GM03348 (cell line): ENCODE data around the gene RIN1.
"Not testable (repeated sequence)": the region's sequence is repeated elsewhere in the genome, so short reads cannot be mapped to it uniquely, and the experiment has no call there.

Experiments
- DNase-seq: peaks from one replicate; pipeline ENCODE4 v3.0.0; 2012; ENCODE audit warnings: low spot score

RIN1 gene

GRCh38 chr11:66360406-66361073 is 24.3 kb upstream of the RIN1 start:
- no peak for DNase-seq

- DNase-seq = no peak
Measured at GRCh38 chr11:66359662-66360087, 23.4 kb upstream of the RIN1 start.

GRCh38 chr11:66350560-66351235 is 14.5 kb upstream of the RIN1 start:
- DNase-seq = not testable (repeated sequence)

GRCh38 chr11:66349084-66349386 is 12.8 kb upstream of the RIN1 start:
- DNase-seq = no peak

- peak; percentile 92 for DNase-seq
Measured at GRCh38 chr11:66347425-66348276, 11.4 kb upstream of the RIN1 start, which contains the start of gene B4GAT1. B4GAT1 (minus strand) TSS chr11:66347629; CDS start chr11:66347545, 84 bp downstream.

- DNase-seq = no peak
Measured at GRCh38 chr11:66346476-66347424, 10.5 kb upstream of the RIN1 start.

GRCh38 chr11:66345316-66345649 is 9.0 kb upstream of the RIN1 start:
- no peak for DNase-seq

- DNase-seq = peak; percentile 95
Measured at GRCh38 chr11:66344550-66345315, 8.5 kb upstream of the RIN1 start, which contains the start of gene BRMS1. BRMS1 (minus strand) TSS chr11:66345104; CDS start chr11:66342234, 2,870 bp downstream.

- no peak for DNase-seq
Measured at GRCh38 chr11:66343176-66343575, 6.9 kb upstream of the RIN1 start.

- DNase-seq = no peak
Measured at GRCh38 chr11:66341502-66342126, 5.4 kb upstream of the RIN1 start.

- no peak for DNase-seq
Measured at GRCh38 chr11:66340596-66341501, 4.6 kb upstream of the RIN1 start.

- no peak for DNase-seq
Measured at GRCh38 chr11:66339686-66340483, 3.7 kb upstream of the RIN1 start.

GRCh38 chr11:66339162-66339675 is 3.0 kb upstream of the RIN1 start:
- no peak for DNase-seq

- no peak for DNase-seq
Measured at GRCh38 chr11:66338276-66339161, 2.3 kb upstream of the RIN1 start.

- no peak for DNase-seq
Measured at GRCh38 chr11:66337103-66337899, 1.1 kb upstream of the RIN1 start.

- DNase-seq = peak; percentile 68
Measured at GRCh38 chr11:66335531-66336233, 552 bp downstream of the RIN1 start.
